WTC11 (cell line): ENCODE measurements around the gene PAOX.

ENCODE experiments used
- CREB1 ChIP-seq: sonication (generic); formaldehyde crosslinking; IDR thresholded peaks from 2 replicates; pipeline ENCODE4 v1.8.0; 2023; ENCODE audit warnings: mild to moderate bottlenecking, missing genetic modification reagents
- CTCF ChIP-seq: fragments of 200-600 bp; IDR thresholded peaks from 2 replicates; pipeline ENCODE4 v1.8.0; 2022; ENCODE audit warnings: antibody characterized with exemption
- E2F1 ChIP-seq: sonication (generic); formaldehyde crosslinking; IDR thresholded peaks from 2 replicates; pipeline ENCODE4 v1.8.0; 2022; ENCODE audit warnings: mild to moderate bottlenecking, missing genetic modification reagents
- NFYB ChIP-seq: sonication (generic); formaldehyde crosslinking; conservative IDR thresholded peaks from 2 replicates; pipeline ENCODE4 v1.8.0; 2022; ENCODE audit warnings: low read depth, missing genetic modification reagents
- SMAD4 ChIP-seq: sonication (generic); formaldehyde crosslinking; IDR thresholded peaks from 2 replicates; pipeline ENCODE4 v1.8.0; 2022; ENCODE audit warnings: mild to moderate bottlenecking, missing genetic modification reagents
- SP1 ChIP-seq: sonication (generic); formaldehyde crosslinking; conservative IDR thresholded peaks from 2 replicates; pipeline ENCODE4 v1.8.1; 2022; ENCODE audit warnings: missing genetic modification reagents
- STAT6 ChIP-seq: sonication (generic); formaldehyde crosslinking; conservative IDR thresholded peaks from 2 replicates; pipeline ENCODE4 v1.8.1; 2023; ENCODE audit warnings: mild to moderate bottlenecking, low read depth, missing genetic modification reagents, moderate library complexity

GRCh38 chr10:133403359-133403758, 24.3 kb downstream of the PAOX start:
- TF ChIP-seq CTCF (no peak), SMAD4 (no peak), CREB1 (CRISPR knock-in tag) (no peak), SP1 (CRISPR knock-in tag) (no peak), NFYB (CRISPR knock-in tag) (no peak), E2F1 (CRISPR knock-in tag) (no peak), STAT6 (no peak)
